ENCODE results near the gene C19orf67.

C19orf67 gene

DNA sequence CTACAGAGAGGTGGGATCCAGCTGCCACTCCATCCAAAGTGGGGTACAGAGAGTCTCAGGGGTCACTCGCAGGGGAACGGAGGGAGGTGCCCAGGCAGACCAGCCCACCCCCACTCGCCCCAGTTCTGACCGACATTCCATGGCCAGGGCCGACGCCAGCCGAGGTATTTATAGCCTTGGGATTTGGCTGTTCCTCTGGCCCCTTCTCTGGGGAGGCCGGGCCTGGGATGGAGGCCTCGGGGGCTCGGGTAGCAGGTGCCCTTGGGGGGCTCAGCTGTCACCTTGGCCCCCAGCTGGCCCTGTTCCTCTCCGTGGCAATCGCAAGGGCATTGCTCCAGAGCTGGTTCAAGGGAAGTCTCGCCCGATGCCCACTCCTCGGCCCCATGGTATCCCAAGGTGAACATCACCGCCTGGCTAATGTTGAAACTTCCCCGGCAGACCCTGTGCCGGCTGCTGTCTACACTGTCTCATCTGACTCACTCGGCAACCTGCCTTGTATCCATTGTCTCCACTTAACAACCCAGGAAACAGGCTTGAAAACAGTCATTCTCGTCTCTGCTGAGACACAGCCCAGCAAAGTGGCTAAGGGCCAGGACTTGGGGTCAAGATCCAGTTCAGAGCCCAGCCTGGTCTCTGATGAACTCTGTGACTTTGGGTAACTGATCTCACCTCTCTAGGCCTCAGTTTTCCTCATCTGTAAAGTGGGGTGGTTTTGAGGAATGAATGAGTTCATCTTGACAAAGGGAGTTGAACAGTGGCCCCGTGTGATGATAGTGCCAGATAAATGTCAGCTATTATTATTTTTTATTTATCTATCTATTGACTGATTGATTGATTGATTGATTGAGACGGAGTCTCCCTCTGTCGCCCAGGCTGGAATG is 22.2 kb upstream of the C19orf67 start:
- no peak for DNase-seq (ENCODE audit: low read depth in 3 of 3)

GRCh38 chr19:14106840-14107239 is 21.3 kb upstream of the C19orf67 start:
- no peak for DNase-seq (ENCODE audit: low read depth in 3 of 3)

DNA sequence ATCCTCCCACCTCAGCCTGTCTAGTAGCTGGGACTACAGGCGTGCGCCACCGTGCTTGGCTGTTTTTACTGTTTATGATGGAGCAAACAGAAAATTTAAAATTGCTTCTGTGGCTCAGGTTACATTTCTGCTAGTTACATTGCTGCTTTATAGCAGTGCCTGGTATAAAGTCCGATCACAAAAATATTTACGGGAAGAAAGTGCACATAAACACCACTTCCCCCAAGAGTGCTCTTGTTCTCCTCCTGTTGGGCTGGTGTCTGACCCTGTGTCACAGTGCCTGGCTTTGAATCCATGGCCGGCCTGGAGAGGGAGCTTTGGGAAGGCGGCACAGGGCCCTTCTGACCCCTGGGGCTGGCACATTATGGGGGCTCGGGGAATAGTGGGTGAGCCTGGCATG is 20.1 kb upstream of the C19orf67 start:
- no peak for DNase-seq (ENCODE audit: low read depth in 3 of 3)

DNA sequence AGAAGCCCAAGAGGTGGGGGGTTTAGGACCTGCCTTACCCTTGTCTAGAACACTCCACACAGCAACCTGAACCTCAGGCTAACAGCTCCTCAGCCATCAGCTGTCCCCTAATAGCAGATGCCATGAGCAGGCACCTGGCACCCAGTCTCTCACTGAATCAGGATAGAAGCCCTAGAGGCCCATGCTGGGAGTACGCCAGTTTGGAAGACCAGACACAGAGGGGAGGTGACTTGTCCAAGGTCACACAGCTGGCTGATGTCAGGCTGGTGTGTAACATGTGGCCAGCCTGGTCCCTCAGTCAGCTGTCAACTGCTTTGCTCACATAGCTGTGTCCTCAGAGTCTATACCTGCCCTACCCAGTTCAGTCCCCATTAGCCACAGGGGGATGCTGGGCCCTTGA is 17.7 kb upstream of the C19orf67 start:
- no peak for DNase-seq (ENCODE audit: low read depth in 3 of 3)

DNA sequence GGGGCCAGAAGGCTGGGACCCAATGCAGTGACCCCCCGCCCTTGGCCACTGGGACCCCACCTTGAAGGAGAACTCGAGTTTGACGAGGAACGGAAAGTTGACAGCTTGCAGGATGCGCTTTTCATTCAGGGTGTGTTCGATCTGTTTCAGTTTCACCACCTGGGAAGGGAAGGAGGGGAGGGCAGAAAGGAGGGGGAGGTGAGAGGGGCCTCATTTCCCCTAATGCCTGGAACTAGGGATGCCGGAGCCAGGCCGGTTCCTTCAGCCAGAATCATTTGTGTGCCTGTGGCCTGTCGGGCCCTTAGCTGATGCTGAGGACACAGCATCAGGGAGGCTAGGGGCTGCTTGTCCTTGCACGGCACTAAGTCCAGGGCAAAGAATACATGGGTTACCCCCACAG is 17.2 kb upstream of the C19orf67 start:
- no peak for DNase-seq (ENCODE audit: low read depth in 3 of 3)

- no peak for DNase-seq (ENCODE audit: low read depth in 3 of 3)
Observed at GRCh38 chr19:14102102-14102696, 16.6 kb upstream of the C19orf67 start.

DNA sequence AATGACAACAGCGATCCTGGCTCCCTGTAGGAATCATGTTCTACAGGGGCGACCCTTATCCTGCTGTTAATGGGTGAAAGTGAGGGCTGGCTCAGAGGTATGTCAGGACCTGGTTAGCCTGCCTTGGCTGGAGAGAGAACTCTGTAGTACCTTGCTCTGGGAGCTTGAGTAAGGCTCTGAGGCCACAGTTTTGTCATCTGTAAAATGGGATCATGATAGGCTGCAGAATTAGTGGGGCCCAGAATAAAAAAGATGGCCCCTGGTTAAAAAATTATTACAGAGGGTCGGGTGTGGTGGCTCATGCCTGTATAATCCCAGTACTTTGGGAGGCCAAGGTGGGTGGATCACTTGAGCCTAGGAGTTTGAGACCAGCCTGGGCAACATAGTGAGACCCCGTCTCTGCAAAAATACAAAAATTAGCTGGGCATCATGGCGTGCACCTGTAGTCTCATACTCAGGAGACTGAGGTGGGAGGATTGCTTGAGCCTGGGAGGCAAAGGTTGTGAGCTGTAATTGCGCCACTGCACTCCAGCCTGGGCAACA is 15.5 kb upstream of the C19orf67 start:
- no peak for DNase-seq (ENCODE audit: low read depth in 3 of 3)

- DNase-seq (ENCODE audit: low read depth in 3 of 3) = no peak
Observed at GRCh38 chr19:14097532-14098151, 12.1 kb upstream of the C19orf67 start.

DNA sequence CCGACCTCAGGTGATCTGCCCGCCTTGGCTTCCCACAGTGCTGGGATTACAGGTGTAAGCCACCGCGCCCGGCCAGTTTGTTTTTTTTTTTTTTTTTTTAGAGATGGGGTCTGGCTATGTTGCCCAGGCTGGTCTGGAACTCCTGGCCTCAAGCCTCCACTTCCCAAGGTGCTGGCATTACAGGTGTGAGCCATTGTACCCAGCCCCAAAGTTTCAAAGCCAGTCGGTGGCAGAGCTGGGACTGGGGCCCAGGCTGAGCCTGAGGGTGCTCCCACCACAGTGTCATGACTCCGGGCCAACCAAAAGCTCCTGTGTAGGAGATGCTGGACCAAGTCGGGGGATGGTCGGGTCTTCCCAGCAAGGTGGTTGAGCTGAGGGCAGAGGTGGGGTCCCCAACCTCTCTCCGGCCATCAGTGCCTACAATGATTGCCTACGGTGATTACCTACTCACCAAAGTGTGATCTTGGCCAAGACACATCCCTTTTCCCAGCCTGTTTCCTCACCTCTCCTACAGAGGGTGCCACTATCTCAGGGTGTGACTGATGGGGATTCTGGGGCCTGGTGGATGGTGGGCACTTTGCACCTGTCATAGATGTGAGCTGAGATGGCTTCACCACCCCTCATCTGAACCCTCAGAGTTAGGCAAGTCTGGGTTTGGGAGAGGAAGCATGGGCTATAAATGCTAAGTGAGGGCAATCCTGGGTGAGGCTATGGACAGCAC is 10.8 kb upstream of the C19orf67 start:
- DNase-seq (ENCODE audit: low read depth in 3 of 3) = no peak

DNA sequence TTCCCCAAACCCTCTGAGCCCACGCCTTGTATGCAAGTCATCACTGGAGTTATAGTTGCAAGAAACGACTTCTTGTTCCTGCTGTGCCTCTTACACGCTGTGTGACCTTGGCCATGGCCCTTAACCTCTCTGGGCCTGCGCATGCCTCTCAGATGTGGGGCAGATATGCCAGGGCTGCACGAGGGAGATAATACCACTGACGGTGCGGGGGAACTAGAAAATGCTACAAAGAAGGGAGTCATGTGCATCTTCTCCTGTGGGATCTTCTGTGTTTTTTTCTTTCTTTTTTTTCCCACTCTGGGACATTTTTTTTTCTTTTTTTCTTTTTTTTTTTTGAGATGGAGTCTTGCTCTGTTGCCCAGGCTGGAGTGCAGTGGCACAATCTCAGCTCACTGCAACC is 9.3 kb upstream of the C19orf67 start:
- no peak for DNase-seq (ENCODE audit: low read depth in 3 of 3)

DNA sequence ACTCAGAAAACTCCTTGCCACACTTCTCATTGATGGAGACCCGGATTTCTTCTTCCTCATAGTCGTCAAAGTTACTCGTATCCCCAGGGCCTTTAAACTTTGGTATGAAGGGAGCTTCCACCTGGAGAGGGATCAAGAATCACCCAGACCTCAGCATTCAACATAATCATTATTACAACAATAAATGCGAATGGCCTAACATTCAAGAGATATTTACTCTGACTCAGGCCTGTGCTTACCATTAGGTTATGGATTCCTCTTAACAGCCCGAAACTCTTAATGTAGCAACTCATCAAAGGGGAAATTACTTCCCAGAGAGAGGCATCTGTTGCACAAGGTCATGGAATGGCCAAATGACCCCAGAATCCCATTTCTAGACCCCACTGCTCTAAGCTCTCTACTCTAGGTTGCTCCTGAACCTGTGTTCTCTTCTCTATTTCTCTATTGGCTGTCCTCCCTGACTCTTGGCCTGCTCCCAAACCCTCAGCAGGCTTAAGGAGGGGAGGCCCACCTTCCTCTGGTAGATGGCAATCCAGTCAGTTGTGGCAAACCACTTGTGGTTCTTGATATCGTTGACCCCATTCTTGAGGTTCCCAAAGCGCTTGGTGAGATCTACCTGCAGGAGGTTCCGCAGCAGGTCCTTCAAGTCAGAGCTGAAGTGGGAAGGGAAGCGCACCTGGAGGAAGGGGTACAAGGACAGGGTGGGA is 7.7 kb upstream of the C19orf67 start:
- no peak for DNase-seq (ENCODE audit: low read depth in 3 of 3)

GRCh38 chr19:14091813-14092462 is 6.4 kb upstream of the C19orf67 start:
- DNase-seq (ENCODE audit: low read depth in 3 of 3) = no peak

DNA sequence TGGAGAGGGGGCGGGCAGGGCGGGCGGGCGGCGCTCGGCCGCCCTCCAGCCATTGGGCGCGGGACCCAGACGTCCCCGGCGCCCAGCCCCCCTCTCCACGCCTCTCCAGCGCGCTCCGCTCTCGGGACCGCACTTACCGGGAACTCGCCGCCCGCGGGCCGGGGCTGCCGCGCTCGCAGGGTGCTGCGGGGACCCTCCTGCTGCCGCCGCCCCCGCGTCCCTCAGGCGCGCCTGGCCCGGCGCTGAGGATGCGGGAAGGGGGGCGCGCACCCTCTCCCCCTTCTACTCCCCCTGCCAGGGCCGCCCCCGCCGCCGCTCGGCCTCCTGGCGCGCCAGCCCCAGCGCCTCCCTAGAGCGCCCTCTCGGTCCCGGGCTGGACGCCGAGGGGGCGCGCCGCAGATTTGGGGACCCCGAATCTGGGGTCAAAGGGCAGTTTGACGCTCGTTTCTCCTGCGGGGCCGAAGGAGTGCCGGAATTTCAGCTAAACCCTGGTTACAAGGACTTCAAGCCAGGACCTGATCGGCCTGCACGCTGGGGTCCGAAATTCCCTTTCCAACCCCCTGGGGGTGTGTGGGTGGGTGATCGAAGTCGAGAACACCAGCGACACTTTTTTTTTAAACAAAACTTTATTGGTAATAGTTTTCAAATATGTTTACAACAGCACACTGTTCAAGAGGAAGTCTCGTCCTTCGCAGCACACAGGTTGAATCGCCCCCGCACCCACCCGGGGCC is 5.7 kb upstream of the C19orf67 start:
- peak; percentile 48 to 78 (median 53) for DNase-seq (ENCODE audit: low read depth in 3 of 3)

GRCh38 chr19:14090509-14091080 is 5.0 kb upstream of the C19orf67 start, which contains the start of gene SAMD1:
TSS of gene SAMD1 (minus strand) at chr19:14090751.
- peak; percentile 66 to 84 (median 68) for DNase-seq (ENCODE audit: low read depth in 3 of 3)

- peak in 1 of 3 donors; percentile 35 for DNase-seq (ENCODE audit: low read depth in 3 of 3)
Observed at GRCh38 chr19:14089662-14090508, 4.3 kb upstream of the C19orf67 start.

DNA sequence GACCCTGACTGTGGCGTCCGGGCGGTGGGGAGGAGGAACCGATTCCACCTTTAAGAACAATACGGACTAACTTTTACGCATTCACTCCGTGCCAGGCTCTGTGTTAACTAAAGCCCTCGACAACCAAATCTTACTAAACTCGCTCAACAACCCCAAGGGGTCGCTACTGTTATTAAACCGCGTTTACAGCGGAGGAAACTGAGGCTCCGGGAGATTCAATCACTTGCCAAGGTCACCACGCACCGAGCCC is 3.8 kb upstream of the C19orf67 start:
- DNase-seq (ENCODE audit: low read depth in 3 of 3) = peak in 1 of 3 donors; percentile 21

DNA sequence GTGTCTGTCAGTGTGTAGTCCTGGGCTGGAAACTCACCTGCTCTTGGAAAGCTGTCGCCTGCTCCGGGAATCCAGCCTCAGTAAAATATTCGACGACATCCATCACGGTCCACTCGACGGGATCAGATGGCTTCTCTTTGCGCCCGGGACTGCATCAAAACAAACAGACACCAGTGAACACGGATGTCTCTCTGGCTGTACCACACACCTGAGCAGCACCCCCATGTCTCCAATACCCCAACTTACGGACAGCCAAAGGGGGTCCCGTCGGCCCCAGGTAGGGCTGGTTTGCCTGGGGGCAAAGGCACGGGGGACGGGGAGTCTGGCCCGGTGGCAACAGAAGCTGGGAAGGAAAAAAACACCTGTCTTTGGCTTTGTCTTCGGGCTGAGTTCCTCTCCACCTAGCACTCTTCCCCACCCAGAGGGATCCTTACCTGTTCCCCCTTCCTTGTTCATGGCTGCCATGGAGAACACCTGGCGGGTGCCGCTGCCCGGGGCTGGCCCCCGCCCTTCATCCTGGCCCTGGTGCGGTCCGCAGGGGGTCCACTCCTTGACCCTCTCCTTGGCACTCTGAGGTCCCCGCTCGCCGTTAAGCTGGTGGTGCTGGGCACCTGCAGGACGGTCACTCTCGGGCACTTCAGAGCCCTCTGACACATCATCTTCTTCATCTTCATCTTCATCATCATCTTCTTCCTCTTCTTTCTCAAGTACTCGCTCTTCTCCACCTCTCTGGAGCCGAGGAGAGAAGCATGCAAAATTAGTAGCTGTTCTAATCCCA is 3.2 kb upstream of the C19orf67 start:
- no peak for DNase-seq (ENCODE audit: low read depth in 3 of 3)

- no peak for DNase-seq (ENCODE audit: low read depth in 3 of 3)
Observed at GRCh38 chr19:14086098-14086497, 515 bp upstream of the C19orf67 start.

Measured in stimulated activated CD4-positive, alpha-beta T cell treated with anti-CD3 and anti-CD28 coated beads, TNF-alpha, amount 100 ng/mL, for 48 hours (primary cell).